Upper lobe of left lung (tissue), 6 donors: ENCODE measurements around the gene RHEB. TPM values are rescaled to one million over a fixed set of nuclear protein-coding genes. Genes with fewer than 3 reads are reported as not detected.

ENCODE experiments used
- ATAC-seq, 2 donors: fragments of 200-7000 bp; cut with Tn5 transposase; one replicate each; pipeline ENCODE4 v1.9.1; 2022; ENCODE audit warnings: mild to moderate bottlenecking in 2 of 2, moderate library complexity in 2 of 2; ENCODE audit not compliant: low FRiP score in 2 of 2
- DNase-seq, 2 donors: peaks; one replicate each; pipeline ENCODE4 v3.0.0-alpha.2; 2019 to 2020
- H3K27ac ChIP-seq, 4 donors: fragments of 200-600 bp; sonication (generic); one replicate each; pipeline ENCODE4 v1.5.1; 2016 to 2019
- H3K27me3 ChIP-seq, 4 donors: fragments of 200-600 bp; sonication (generic); one replicate each; pipeline ENCODE4 v1.5.1; 2017 to 2019
- H3K36me3 ChIP-seq, 4 donors: fragments of 200-600 bp; sonication (generic); one replicate each; pipeline ENCODE4 v1.5.1; 2016 to 2019
- H3K4me1 ChIP-seq, 4 donors: fragments of 200-600 bp; sonication (generic); one replicate each; pipeline ENCODE4 v1.5.1; 2018 to 2019
- H3K4me3 ChIP-seq, 4 donors: fragments of 200-600 bp; sonication (generic); one replicate each; pipeline ENCODE4 v1.5.1; 2017 to 2019; ENCODE audit warnings: mild to moderate bottlenecking in 2 of 4, moderate library complexity in 1 of 4
- H3K9me3 ChIP-seq, 4 donors: fragments of 200-600 bp; sonication (generic); one replicate each; pipeline ENCODE4 v1.5.1; 2018 to 2019
- EP300 ChIP-seq, 4 donors: sonication (generic); formaldehyde crosslinking; IDR thresholded peaks; one replicate each; pipeline ENCODE4 v1.5.1; 2017; ENCODE audit warnings: antibody characterized with exemption in 4 of 4, control low read depth in 2 of 4
- POLR2A ChIP-seq, 4 donors: fragments of 450-650 bp; IDR thresholded peaks; one replicate each; pipeline ENCODE4 v1.5.1; 2016 to 2017; ENCODE audit warnings: antibody characterized with exemption in 4 of 4, mild to moderate bottlenecking in 2 of 4
- POLR2AphosphoS5 ChIP-seq, 2 donors: sonication (generic); formaldehyde crosslinking; IDR thresholded peaks; one replicate each; pipeline ENCODE4 v1.5.1; 2017; ENCODE audit warnings: antibody characterized with exemption in 2 of 2
- WGBS, 2 donors: methylation state at CpG; one replicate each; pipeline ENCODE4 v1.1.5; 2017 to 2018; 5-methylcytosine and 5-hydroxymethylcytosine counted together
- total RNA-seq, 6 donors: library from RNA; depleted of rRNA in 4 of 6; stranded (reverse); fragments of >200 nt in 4 of 6; gene quantifications; one replicate each; pipeline versions ENCODE4 v1.1.0 to v1.2.1, GENCODE V29; 2016 to 2021
- TF ChIP-seq, protein P1 (sequence below), 6 experiments: fragments of 450-650 bp in 4 of 6; fragments of 200-600 bp in 2 of 6; sonication (generic) in 2 of 6; IDR thresholded peaks; one replicate each; pipeline ENCODE4 v1.5.1; 2016 to 2019; ENCODE audit warnings: antibody characterized with exemption in 6 of 6
- donor health status: DM: no; HTN: no; CAD: no; lungs with moderate emphysema.
- donor health status: DM: no; HTN: yes; CAD: no; lungs with severe emphysema.

The RHEB gene
- total RNA-seq, 6 donors from 2014 or later = 63.0 to 105 (median 93.4) TPM

DNA sequence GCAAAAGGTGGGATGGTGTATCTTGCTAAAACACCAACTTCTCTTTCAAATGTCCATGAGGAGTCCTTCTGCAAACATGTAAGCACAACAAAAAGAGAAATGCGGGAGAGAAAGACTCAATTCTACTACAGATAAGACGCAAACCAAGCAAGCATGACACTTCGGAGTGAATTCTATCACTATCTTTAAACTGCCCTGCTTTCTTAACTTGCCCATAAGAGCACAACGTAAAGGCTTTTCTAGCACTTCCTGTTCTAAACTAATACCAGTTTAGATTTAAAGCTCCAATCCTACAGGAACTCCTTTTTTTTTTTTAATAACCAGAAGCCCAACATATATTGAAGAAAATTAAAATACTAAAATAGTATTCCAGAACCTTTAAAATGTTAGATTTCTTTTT, 8.4 kb downstream of the RHEB start:
- no peak overlapping the region for H3K4me3 ChIP-seq
- H3K27ac ChIP-seq = no peak overlapping the region
- ATAC-seq (no peak), DNase-seq (no peak)
- H3K27me3 ChIP-seq = no peaks in the 10 kb centered on the region
- WGBS, 2 donors = 86 to 88% methylated on average over 4 of the region's 4 CpGs
- H3K36me3 ChIP-seq = no peaks in the 10 kb centered on the region
- TF ChIP-seq, protein P1, sequence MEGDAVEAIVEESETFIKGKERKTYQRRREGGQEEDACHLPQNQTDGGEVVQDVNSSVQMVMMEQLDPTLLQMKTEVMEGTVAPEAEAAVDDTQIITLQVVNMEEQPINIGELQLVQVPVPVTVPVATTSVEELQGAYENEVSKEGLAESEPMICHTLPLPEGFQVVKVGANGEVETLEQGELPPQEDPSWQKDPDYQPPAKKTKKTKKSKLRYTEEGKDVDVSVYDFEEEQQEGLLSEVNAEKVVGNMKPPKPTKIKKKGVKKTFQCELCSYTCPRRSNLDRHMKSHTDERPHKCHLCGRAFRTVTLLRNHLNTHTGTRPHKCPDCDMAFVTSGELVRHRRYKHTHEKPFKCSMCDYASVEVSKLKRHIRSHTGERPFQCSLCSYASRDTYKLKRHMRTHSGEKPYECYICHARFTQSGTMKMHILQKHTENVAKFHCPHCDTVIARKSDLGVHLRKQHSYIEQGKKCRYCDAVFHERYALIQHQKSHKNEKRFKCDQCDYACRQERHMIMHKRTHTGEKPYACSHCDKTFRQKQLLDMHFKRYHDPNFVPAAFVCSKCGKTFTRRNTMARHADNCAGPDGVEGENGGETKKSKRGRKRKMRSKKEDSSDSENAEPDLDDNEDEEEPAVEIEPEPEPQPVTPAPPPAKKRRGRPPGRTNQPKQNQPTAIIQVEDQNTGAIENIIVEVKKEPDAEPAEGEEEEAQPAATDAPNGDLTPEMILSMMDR (IDR thresholded peaks at IDR 0.05) = no peak
- no peak for TF ChIP-seq POLR2AphosphoS5 (IDR thresholded peaks at IDR 0.05)
- no peak for TF ChIP-seq EP300 (IDR thresholded peaks at IDR 0.05)
- no peak for TF ChIP-seq POLR2A (IDR thresholded peaks at IDR 0.05)
- no peaks in the 10 kb centered on the region for H3K9me3 ChIP-seq
- H3K4me1 ChIP-seq = peaks cover 44 to 72% (median 52%) of the 10 kb centered on the region in 4 donors

DNA sequence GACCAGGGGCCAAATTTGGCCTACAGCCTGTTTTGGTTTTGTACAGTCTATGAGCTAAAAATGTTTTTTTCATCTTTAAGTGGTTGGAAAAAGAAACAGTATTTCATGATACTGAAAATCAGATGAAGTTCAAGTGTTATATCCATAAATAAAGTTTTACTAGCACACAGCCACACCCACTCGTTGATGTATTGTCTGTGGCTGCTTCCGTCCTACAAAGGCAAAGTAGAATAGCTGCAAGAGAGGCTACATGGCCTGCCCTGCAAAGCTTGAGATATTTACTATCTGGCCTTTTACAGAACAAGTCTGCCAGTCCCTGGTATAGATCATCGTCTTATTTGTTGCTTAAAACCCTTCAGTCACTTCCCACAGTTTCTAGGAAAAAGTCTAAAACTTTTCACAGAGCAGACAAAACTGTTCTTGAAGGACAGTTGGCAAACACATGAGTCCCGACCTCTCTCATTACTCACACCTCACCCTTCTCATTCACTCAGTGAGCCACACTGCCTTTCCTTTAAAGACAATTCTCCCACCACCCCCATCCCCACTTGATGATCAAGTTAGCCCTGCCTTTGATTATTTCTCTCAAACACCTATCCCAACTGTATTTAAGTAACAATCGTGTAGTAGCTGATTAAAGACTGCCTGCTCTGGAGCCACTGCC, 9.9 kb downstream of the RHEB start:
- Histone ChIP-seq H3K4me3 (no peak overlapping the region), H3K4me1 (peaks cover 35 to 69% (median 46%) of the 10 kb centered on the region in 4 donors), H3K9me3 (no peaks in the 10 kb centered on the region), H3K27me3 (no peaks in the 10 kb centered on the region), H3K27ac (no peak overlapping the region), H3K36me3 (no peaks in the 10 kb centered on the region)
- DNase-seq (no peak), ATAC-seq (no peak)
- TF ChIP-seq EP300 (IDR thresholded peaks at IDR 0.05) = no peak
- WGBS, 2 donors = 72 to 75% methylated on average over 5 of the region's 5 CpGs

DNA sequence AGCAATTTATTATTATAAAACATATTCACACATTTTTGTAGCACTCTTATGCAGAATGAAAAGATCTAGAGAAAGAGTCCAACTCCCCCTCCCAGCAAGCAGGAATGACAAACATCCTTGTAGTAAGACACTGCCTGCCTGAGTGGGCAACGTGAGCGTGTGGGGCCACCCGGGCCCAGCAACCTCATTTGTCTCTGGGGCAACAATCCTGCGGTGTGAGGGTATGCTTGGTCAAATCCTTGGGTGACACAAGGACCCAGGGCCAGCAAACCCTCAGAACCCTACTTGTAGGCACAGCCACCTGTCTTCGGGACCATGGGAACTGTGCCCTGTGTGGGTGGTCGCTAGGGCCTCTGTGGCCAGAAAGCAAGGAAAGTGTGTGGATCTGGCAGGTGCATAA, 10.7 kb downstream of the RHEB start:
- Histone ChIP-seq H3K4me1 (peaks cover 39 to 66% (median 52%) of the 10 kb centered on the region in 4 donors), H3K36me3 (no peaks in the 10 kb centered on the region), H3K4me3 (no peak overlapping the region), H3K27ac (no peak overlapping the region), H3K27me3 (no peaks in the 10 kb centered on the region), H3K9me3 (no peaks in the 10 kb centered on the region)
- TF ChIP-seq, protein P1 (IDR thresholded peaks at IDR 0.05) = no peak
- TF ChIP-seq POLR2A (IDR thresholded peaks at IDR 0.05) (no peak), EP300 (IDR thresholded peaks at IDR 0.05) (no peak), POLR2AphosphoS5 (IDR thresholded peaks at IDR 0.05) (no peak)
- ATAC-seq (no peak), DNase-seq (peak in 1 of 2 donors; percentile 48)
- 86 to 90% methylated on average over 5 to 6 of the region's 6 CpGs for WGBS, 2 donors

DNA sequence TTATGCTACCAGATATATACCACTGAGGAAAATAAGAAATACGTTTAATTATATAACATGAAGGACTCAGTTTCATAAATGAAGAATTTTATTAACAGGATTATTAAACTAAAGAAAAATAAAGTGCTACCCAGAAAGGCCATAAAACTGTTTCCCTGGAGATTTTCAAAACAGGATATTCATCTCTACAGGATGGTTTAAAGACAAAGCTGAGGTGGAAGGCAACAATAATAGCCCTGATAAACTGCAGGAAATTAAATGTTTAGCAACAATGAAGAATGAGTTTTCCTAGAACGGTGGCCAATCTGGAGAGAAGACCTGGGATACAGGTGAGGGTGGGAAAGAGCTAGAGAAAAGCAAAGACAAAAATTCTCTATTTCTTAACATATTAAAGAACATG, 11.9 kb downstream of the RHEB start:
- 62 to 71% methylated on average over 2 of the region's 2 CpGs for WGBS, 2 donors
- ATAC-seq (no peak), DNase-seq (no peak)
- no peaks in the 10 kb centered on the region for H3K27me3 ChIP-seq
- TF ChIP-seq POLR2A (IDR thresholded peaks at IDR 0.05) (no peak), POLR2AphosphoS5 (IDR thresholded peaks at IDR 0.05) (no peak), EP300 (IDR thresholded peaks at IDR 0.05) (no peak)
- TF ChIP-seq, protein P1 (IDR thresholded peaks at IDR 0.05) = no peak
- H3K27ac ChIP-seq = no peak overlapping the region
- no peaks in the 10 kb centered on the region for H3K9me3 ChIP-seq
- peaks cover 39 to 69% (median 54%) of the 10 kb centered on the region in 4 donors for H3K4me1 ChIP-seq
- H3K4me3 ChIP-seq = no peak overlapping the region
- H3K36me3 ChIP-seq = no peaks in the 10 kb centered on the region

DNA sequence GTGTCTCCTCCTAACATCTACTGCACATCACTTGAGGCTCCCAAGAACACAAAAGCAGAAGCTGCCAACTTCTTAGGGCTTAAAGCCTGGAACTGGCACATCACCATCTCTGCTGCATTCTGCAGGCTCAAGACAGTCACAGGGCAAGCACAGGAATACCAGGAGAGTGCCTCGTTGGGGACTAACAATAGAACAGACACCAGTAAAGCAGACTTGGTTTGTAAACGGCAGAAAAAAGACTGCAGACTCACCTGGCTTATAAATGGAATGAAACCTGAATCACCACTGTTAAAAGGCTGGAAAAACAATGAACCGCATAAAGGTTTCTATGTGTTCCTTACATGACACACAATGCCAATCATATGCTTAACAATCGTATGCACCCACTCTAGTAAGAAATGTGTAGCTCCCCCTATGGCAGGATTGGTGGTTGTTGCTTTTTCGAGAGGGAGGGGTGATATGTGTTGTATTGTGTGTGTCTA, 12.8 kb downstream of the RHEB start:
- 63 to 73% methylated on average over 5 of the region's 5 CpGs for WGBS, 2 donors

More for the DNA sequence above, 12.8 kb downstream of the RHEB start:
- H3K27ac ChIP-seq = peak overlapping the region in 1 of 4 donors; percentile 14
- no peak overlapping the region for H3K4me3 ChIP-seq
- peaks cover 31 to 61% (median 45%) of the 10 kb centered on the region in 4 donors for H3K4me1 ChIP-seq
- H3K36me3 ChIP-seq = no peaks in the 10 kb centered on the region
- no peaks in the 10 kb centered on the region for H3K27me3 ChIP-seq
- ATAC-seq = no peak
- H3K9me3 ChIP-seq = no peaks in the 10 kb centered on the region
- TF ChIP-seq POLR2AphosphoS5 (IDR thresholded peaks at IDR 0.05) (no peak), POLR2A (IDR thresholded peaks at IDR 0.05) (no peak), EP300 (IDR thresholded peaks at IDR 0.05) (no peak)
- TF ChIP-seq, protein P1 (IDR thresholded peaks at IDR 0.05) = no peak
- no peak for DNase-seq
